ENCODE data around the gene DYNC1H1.

- no peak for TF ChIP-seq POLR2A (IDR thresholded peaks at IDR 0.05)
- TF ChIP-seq, protein P1, sequence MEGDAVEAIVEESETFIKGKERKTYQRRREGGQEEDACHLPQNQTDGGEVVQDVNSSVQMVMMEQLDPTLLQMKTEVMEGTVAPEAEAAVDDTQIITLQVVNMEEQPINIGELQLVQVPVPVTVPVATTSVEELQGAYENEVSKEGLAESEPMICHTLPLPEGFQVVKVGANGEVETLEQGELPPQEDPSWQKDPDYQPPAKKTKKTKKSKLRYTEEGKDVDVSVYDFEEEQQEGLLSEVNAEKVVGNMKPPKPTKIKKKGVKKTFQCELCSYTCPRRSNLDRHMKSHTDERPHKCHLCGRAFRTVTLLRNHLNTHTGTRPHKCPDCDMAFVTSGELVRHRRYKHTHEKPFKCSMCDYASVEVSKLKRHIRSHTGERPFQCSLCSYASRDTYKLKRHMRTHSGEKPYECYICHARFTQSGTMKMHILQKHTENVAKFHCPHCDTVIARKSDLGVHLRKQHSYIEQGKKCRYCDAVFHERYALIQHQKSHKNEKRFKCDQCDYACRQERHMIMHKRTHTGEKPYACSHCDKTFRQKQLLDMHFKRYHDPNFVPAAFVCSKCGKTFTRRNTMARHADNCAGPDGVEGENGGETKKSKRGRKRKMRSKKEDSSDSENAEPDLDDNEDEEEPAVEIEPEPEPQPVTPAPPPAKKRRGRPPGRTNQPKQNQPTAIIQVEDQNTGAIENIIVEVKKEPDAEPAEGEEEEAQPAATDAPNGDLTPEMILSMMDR (IDR thresholded peaks at IDR 0.05 in 4 of 5, conservative IDR thresholded peaks at IDR 0.05 in 1 of 5) = no peak
These were observed 33.3 kb downstream of the DYNC1H1 start for GRCh38 chr14:101997429-101998336.
